Bronchial epithelial cell (primary cell): ENCODE results near the gene TAMALIN. TPM values are rescaled to one million over a fixed set of nuclear protein-coding genes. Genes with fewer than 3 reads are reported as not detected.
"Not testable (repeated sequence)": the region's sequence is repeated elsewhere in the genome, so short reads cannot be mapped to it uniquely, and the experiment has no call there.

Experiments
- DNase-seq: peaks from one replicate; pipeline ENCODE4 v3.0.0-alpha.2; 2010; ENCODE audit warnings: low read depth
- FAIRE-seq: peaks from 2 replicates; lab custom pipeline; 2011; peaks lifted over from hg19 to GRCh38; lab: Jason Lieb, UNC
- H3K27me3 ChIP-seq: 2 replicates; pipeline ENCODE4 v1.5.1; 2011; ENCODE audit warnings: low read length; ENCODE audit not compliant: control insufficient read depth, insufficient read depth
- H3K36me3 ChIP-seq: 2 replicates; pipeline ENCODE4 v1.5.1; 2011; ENCODE audit warnings: low read length; ENCODE audit not compliant: control insufficient read depth, insufficient read depth
- H3K4me3 ChIP-seq: 2 replicates; pipeline ENCODE4 v1.5.1; 2011; ENCODE audit warnings: mild to moderate bottlenecking, low read depth, low read length, control low read depth
- total RNA-seq: library from RNA; depleted of rRNA; stranded (reverse); fragments of >200 nt; gene quantifications from 2 replicates; pipeline ENCODE4 v1.2.1, GENCODE V29; 2014
- TF ChIP-seq, protein P1 (sequence below): IDR thresholded peaks from 2 replicates; pipeline ENCODE4 v1.5.1; 2011; ENCODE audit warnings: mild to moderate bottlenecking, moderate library complexity, low read length, control low read depth, inconsistent platforms; ENCODE audit not compliant: insufficient read depth, severe bottlenecking

TAMALIN gene
- total RNA-seq, 1 donor from 2014 or later: not detected

DNA sequence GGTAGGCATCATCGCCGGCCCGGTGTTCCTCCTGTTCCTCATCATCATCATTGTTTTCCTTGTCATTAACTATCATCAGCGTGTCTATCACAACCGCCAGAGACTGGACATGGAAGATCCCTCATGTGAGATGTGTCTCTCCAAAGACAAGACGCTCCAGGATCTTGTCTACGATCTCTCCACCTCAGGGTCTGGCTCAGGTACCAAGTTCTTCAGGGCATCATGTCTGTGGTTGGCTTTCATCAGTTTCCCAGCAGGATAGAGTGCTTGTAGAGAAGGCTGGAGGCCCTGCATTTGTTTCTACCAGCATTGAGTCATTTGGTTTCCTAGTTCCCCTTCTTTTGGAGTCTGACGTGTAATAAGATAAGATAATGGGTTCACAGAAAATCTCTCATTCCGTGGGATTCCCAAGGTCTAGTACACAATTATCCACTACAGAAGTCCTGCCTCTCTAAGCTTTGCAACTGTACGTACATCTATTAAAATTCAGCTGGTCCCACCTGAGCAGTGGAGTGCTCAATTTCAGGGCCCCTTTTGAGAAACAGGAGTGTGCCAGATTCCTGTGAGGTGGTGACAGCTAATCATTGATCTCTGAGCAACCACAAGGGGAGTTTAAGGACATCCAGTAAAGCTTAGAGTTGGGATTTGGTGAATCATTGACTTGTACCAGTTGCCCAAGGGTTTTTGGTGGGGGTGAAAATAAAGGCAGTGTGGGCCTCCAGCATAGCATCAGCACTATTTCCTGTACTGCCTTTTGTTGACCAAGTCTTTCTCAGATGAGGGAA lies 30.2 kb upstream of the TAMALIN start:
- FAIRE-seq (no peak), DNase-seq (peak; percentile 29)
- Histone ChIP-seq H3K36me3 (peaks cover 16% of the 10 kb centered on the region), H3K4me3 (no peak overlapping the region), H3K27me3 (no peaks in the 10 kb centered on the region)
- TF ChIP-seq, protein P1, sequence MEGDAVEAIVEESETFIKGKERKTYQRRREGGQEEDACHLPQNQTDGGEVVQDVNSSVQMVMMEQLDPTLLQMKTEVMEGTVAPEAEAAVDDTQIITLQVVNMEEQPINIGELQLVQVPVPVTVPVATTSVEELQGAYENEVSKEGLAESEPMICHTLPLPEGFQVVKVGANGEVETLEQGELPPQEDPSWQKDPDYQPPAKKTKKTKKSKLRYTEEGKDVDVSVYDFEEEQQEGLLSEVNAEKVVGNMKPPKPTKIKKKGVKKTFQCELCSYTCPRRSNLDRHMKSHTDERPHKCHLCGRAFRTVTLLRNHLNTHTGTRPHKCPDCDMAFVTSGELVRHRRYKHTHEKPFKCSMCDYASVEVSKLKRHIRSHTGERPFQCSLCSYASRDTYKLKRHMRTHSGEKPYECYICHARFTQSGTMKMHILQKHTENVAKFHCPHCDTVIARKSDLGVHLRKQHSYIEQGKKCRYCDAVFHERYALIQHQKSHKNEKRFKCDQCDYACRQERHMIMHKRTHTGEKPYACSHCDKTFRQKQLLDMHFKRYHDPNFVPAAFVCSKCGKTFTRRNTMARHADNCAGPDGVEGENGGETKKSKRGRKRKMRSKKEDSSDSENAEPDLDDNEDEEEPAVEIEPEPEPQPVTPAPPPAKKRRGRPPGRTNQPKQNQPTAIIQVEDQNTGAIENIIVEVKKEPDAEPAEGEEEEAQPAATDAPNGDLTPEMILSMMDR: no peak

GRCh38 chr12:51977320-51977753 lies 29.4 kb upstream of the TAMALIN start:
- no peak for DNase-seq
- Histone ChIP-seq H3K36me3 (peaks cover 18% of the 10 kb centered on the region), H3K27me3 (no peaks in the 10 kb centered on the region), H3K4me3 (no peak overlapping the region)
- TF ChIP-seq, protein P1: no peak
- no peak for FAIRE-seq

- not testable (repeated sequence) for FAIRE-seq, DNase-seq, H3K4me3 ChIP-seq, H3K27me3 ChIP-seq
- peaks cover 24% of the 10 kb centered on the region for H3K36me3 ChIP-seq
Measured at GRCh38 chr12:51979306-51979705, 27.4 kb upstream of the TAMALIN start.

- TF ChIP-seq, protein P1: peak; percentile 92
- peak; percentile 42 for DNase-seq
- no peaks in the 10 kb centered on the region for H3K27me3 ChIP-seq
- H3K36me3 ChIP-seq: peaks cover 26% of the 10 kb centered on the region
- FAIRE-seq: no peak
- no peak overlapping the region for H3K4me3 ChIP-seq
Measured at GRCh38 chr12:51980051-51980808, 26.5 kb upstream of the TAMALIN start.

- Histone ChIP-seq H3K27me3 (no peaks in the 10 kb centered on the region), H3K36me3 (peaks cover 22% of the 10 kb centered on the region), H3K4me3 (no peak overlapping the region)
- DNase-seq: no peak
- FAIRE-seq: no peak
- TF ChIP-seq, protein P1: no peak
Measured at GRCh38 chr12:51980809-51981127, 26.0 kb upstream of the TAMALIN start.

- no peak for DNase-seq
- TF ChIP-seq, protein P1: no peak
- no peak for FAIRE-seq
- Histone ChIP-seq H3K4me3 (no peak overlapping the region), H3K36me3 (peaks cover 19% of the 10 kb centered on the region), H3K27me3 (no peaks in the 10 kb centered on the region)
Measured at GRCh38 chr12:51984657-51985056, 22.1 kb upstream of the TAMALIN start.
